Measurements from ENCODE around the gene TRPC4AP.

The TRPC4AP gene

DNA sequence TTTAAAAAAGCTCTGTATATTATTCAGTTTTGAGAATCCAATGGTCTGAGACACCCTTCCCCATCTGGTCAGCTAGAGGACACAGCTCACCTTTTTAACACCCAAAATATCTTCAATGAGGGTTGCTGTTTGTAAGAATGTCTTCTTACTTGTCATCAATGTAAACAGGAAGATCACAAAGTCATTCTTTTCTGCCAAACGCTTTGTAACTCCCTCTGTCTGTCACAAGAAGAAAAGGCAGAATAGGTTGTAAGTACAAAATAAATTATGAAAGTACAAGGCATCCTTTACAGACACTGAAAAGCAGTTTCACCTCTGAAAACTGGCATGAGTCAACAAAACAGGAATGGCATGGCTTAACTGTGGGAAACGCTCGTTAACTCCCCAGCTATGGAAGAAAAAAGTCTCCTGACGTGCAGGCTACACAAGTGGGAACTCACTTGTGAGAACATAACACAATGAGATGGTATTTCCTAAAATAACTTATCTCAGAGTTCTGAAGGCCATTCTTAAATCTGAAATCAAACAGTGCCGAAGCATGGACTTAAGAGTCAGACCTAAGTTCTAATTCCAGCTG, 42.7 kb downstream of the TRPC4AP start:
- Histone ChIP-seq H3K27me3 (replicated peaks in 2 of 5; ENCODE audit: control insufficient read depth in 4 of 5, insufficient read depth in 5 of 5, low read length in 4 of 5) (no peaks in the 10 kb centered on the region), H3K4me3 (ENCODE audit: control insufficient read depth in 1 of 7, extremely low read depth in 1 of 7, insufficient read depth in 4 of 7, low read depth in 2 of 7, low read length in 6 of 7) (no peak overlapping the region), H3K9me3 (ENCODE audit: control extremely low read depth in 1 of 5, control insufficient read depth in 4 of 5, insufficient read depth in 2 of 5, low read depth in 1 of 5, low read length in 4 of 5) (no peaks in the 10 kb centered on the region), H3K27ac (ENCODE audit: insufficient read depth in 1 of 2, low read depth in 1 of 2, low read length in 2 of 2, poor library complexity in 1 of 2, severe bottlenecking in 2 of 2) (no peak overlapping the region), H3K4me1 (ENCODE audit: control extremely low read depth in 1 of 4, control insufficient read depth in 4 of 4, insufficient read depth in 4 of 4, low read length in 3 of 4) (no peaks in the 10 kb centered on the region), H3K36me3 (ENCODE audit: control insufficient read depth in 4 of 4, insufficient read depth in 4 of 4, low read length in 3 of 4) (peaks cover 27 to 60% (median 45%) of the 10 kb centered on the region in 4 experiments)
- ChIA-PET POLR2A (interaction anchor here (0.7 kb wide), 1 partner anchor 174 kb away, joined by 3 read pairs; the partner anchor contains the start of gene ACSS2), CTCF (interaction anchor here (1.3 kb wide), 1 partner anchor 15 kb away, joined by 4 read pairs; no protein-coding TSS in a partner anchor)
- WGBS (ENCODE audit: insufficient coverage) = 100% methylated on average over 4 of the region's 5 CpGs
- no peak for DNase-seq

DNA sequence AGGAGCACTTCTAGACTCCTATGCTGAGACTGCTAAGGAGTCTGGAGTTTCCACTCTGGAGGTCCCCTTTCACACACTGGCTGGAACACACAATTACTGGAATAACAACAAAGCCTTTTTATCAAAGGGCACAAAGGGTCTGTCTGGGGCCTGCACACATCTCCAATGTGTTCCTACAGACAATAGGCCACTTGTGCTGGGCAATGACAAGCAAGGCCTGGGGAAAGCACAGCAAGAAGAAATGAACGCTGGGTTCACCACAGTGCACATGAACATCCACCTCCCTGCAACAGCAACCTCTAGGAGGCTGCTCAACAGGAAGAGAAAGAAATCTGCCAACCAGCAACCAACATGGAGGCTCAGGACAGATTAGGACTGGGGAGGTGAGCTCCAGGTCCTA, 43.9 kb downstream of the TRPC4AP start:
- Histone ChIP-seq H3K36me3 (ENCODE audit: control insufficient read depth in 4 of 4, insufficient read depth in 4 of 4, low read length in 3 of 4) (peaks cover 19 to 58% (median 43%) of the 10 kb centered on the region in 4 experiments), H3K27me3 (replicated peaks in 2 of 5; ENCODE audit: control insufficient read depth in 4 of 5, insufficient read depth in 5 of 5, low read length in 4 of 5) (no peaks in the 10 kb centered on the region), H3K4me3 (ENCODE audit: control insufficient read depth in 1 of 7, extremely low read depth in 1 of 7, insufficient read depth in 4 of 7, low read depth in 2 of 7, low read length in 6 of 7) (no peak overlapping the region), H3K4me1 (ENCODE audit: control extremely low read depth in 1 of 4, control insufficient read depth in 4 of 4, insufficient read depth in 4 of 4, low read length in 3 of 4) (no peaks in the 10 kb centered on the region), H3K9me3 (ENCODE audit: control extremely low read depth in 1 of 5, control insufficient read depth in 4 of 5, insufficient read depth in 2 of 5, low read depth in 1 of 5, low read length in 4 of 5) (no peaks in the 10 kb centered on the region), H3K27ac (ENCODE audit: insufficient read depth in 1 of 2, low read depth in 1 of 2, low read length in 2 of 2, poor library complexity in 1 of 2, severe bottlenecking in 2 of 2) (no peak overlapping the region)
- CTCF ChIA-PET = interaction anchor here (0.8 kb wide), 1 partner anchor 12 kb away, joined by 3 read pairs; no protein-coding TSS in a partner anchor
- POLR2A ChIA-PET = no interaction called here
- no peak for DNase-seq
- WGBS (ENCODE audit: insufficient coverage) = no CpG with 5 or more reads among the region's 1 CpG

DNA sequence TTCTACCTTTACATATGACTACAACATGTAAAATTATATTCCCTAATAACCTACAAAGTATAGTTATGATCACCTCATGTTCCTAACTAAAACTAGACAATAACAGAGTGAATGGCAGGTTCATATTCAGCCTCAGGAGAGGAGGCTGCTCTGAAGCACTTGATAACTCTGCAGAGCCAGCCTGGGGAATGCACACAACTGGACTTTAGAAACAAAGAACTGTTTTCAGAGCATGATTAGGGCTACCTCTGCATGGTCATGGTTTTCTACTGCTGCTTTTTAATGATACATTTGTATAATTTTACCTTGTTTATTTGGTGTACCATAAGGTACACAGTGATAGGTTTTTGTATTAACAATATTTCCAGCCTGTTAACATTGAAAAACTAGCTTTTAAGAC, 50.3 kb downstream of the TRPC4AP start:
- Histone ChIP-seq H3K27ac (ENCODE audit: insufficient read depth in 1 of 2, low read depth in 1 of 2, low read length in 2 of 2, poor library complexity in 1 of 2, severe bottlenecking in 2 of 2) (no peak overlapping the region), H3K27me3 (replicated peaks in 2 of 5; ENCODE audit: control insufficient read depth in 4 of 5, insufficient read depth in 5 of 5, low read length in 4 of 5) (no peaks in the 10 kb centered on the region), H3K36me3 (ENCODE audit: control insufficient read depth in 4 of 4, insufficient read depth in 4 of 4, low read length in 3 of 4) (peaks cover 15 to 73% (median 42%) of the 10 kb centered on the region in 4 experiments), H3K9me3 (ENCODE audit: control extremely low read depth in 1 of 5, control insufficient read depth in 4 of 5, insufficient read depth in 2 of 5, low read depth in 1 of 5, low read length in 4 of 5) (no peaks in the 10 kb centered on the region), H3K4me1 (ENCODE audit: control extremely low read depth in 1 of 4, control insufficient read depth in 4 of 4, insufficient read depth in 4 of 4, low read length in 3 of 4) (no peaks in the 10 kb centered on the region), H3K4me3 (ENCODE audit: control insufficient read depth in 1 of 7, extremely low read depth in 1 of 7, insufficient read depth in 4 of 7, low read depth in 2 of 7, low read length in 6 of 7) (no peak overlapping the region)
- CTCF ChIA-PET = interaction anchor here (1.5 kb wide), 1 partner anchor 15 kb away, joined by 3 read pairs; no protein-coding TSS in a partner anchor
- no peak for DNase-seq
- POLR2A ChIA-PET = no interaction called here

DNA sequence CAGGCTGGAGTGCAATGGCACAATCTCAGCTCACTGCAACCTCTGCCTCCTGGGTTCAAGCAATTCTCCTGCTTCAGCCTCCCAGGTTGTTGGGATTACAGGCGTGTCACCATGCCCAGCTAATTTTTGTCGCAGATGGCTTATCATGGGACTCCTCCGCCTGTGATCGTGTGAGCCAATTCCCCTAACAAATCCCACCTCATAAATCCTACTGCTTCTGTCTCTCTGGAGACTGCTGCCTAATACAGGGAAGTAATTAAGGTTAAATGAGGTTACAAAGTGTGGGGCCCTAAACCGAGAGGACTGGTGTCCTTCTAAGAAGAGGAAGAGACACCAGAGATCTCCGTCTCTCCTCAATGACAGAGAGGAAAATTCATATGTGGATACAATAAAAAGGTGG, 52.0 kb downstream of the TRPC4AP start:
- Histone ChIP-seq H3K4me1 (ENCODE audit: control extremely low read depth in 1 of 4, control insufficient read depth in 4 of 4, insufficient read depth in 4 of 4, low read length in 3 of 4) (no peaks in the 10 kb centered on the region), H3K27ac (ENCODE audit: insufficient read depth in 1 of 2, low read depth in 1 of 2, low read length in 2 of 2, poor library complexity in 1 of 2, severe bottlenecking in 2 of 2) (no peak overlapping the region), H3K4me3 (ENCODE audit: control insufficient read depth in 1 of 7, extremely low read depth in 1 of 7, insufficient read depth in 4 of 7, low read depth in 2 of 7, low read length in 6 of 7) (no peak overlapping the region), H3K36me3 (ENCODE audit: control insufficient read depth in 4 of 4, insufficient read depth in 4 of 4, low read length in 3 of 4) (peaks cover 15 to 67% (median 41%) of the 10 kb centered on the region in 4 experiments), H3K27me3 (replicated peaks in 2 of 5; ENCODE audit: control insufficient read depth in 4 of 5, insufficient read depth in 5 of 5, low read length in 4 of 5) (no peaks in the 10 kb centered on the region), H3K9me3 (ENCODE audit: control extremely low read depth in 1 of 5, control insufficient read depth in 4 of 5, insufficient read depth in 2 of 5, low read depth in 1 of 5, low read length in 4 of 5) (no peaks in the 10 kb centered on the region)
- POLR2A ChIA-PET = no interaction called here
- DNase-seq = no peak
- 94% methylated on average over 2 of the region's 6 CpGs for WGBS (ENCODE audit: insufficient coverage)
- CTCF ChIA-PET = interaction anchor here (1.3 kb wide), 1 partner anchor 19 kb away, joined by 5 read pairs; no protein-coding TSS in a partner anchor

DNA sequence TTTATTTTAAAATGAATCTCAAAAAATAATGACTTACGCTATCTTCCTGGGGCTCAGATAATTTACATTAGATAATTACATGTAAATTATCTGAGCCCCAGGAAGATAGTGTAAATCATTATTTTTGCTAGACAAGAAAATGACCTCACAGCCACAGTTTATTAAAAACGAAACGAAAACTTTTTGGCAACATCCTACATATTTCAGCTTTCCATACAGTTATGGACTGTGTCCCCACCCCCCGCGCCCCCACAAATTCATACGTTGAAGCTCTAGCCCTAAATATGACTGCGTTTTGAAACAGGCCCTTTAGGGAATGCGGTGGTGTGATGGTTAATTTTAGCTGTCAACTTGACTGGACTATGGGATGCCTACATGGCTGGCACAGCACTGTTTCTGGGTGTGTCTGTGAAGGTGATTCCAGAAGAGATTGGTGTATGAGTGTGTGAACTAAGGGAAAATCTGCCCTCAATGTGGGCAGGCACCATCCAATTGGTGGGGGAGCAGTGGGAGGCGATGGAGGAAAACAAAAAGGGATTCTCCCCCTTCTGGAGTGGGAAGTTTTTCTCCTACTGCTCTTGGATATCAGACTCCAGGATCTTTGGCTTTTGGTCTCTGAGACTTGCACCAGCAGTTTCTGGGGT, 52.6 kb downstream of the TRPC4AP start:
- POLR2A ChIA-PET = no interaction called here

DNA sequence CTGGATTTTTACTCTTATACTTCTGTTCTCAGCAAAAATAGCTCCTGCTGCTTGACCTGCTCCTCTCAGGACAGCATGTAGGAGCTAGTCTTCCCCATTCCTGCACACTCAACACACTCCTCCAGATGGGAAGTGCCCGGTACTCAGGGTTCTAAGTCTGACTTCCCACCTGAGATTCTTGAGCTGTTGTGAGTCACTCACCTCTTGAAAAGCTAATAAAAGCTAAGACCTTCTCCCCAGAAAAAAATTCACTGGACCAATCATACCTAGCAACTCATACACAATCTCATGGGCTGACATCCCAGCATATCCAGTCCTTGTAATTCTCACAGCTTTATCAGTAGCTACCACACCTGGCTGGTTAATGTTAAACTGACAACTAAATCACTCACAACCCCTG, 53.5 kb downstream of the TRPC4AP start:
- Histone ChIP-seq H3K9me3 (ENCODE audit: control extremely low read depth in 1 of 5, control insufficient read depth in 4 of 5, insufficient read depth in 2 of 5, low read depth in 1 of 5, low read length in 4 of 5) (no peaks in the 10 kb centered on the region), H3K4me1 (ENCODE audit: control extremely low read depth in 1 of 4, control insufficient read depth in 4 of 4, insufficient read depth in 4 of 4, low read length in 3 of 4) (no peaks in the 10 kb centered on the region), H3K27me3 (replicated peaks in 2 of 5; ENCODE audit: control insufficient read depth in 4 of 5, insufficient read depth in 5 of 5, low read length in 4 of 5) (no peaks in the 10 kb centered on the region), H3K4me3 (ENCODE audit: control insufficient read depth in 1 of 7, extremely low read depth in 1 of 7, insufficient read depth in 4 of 7, low read depth in 2 of 7, low read length in 6 of 7) (no peak overlapping the region), H3K27ac (ENCODE audit: insufficient read depth in 1 of 2, low read depth in 1 of 2, low read length in 2 of 2, poor library complexity in 1 of 2, severe bottlenecking in 2 of 2) (no peak overlapping the region), H3K36me3 (ENCODE audit: control insufficient read depth in 4 of 4, insufficient read depth in 4 of 4, low read length in 3 of 4) (peaks cover 22 to 72% (median 49%) of the 10 kb centered on the region in 4 experiments)
- POLR2A ChIA-PET = no interaction called here
- 100% methylated on average over 1 of the region's 1 CpG for WGBS (ENCODE audit: insufficient coverage)
- no peak for DNase-seq
- CTCF ChIA-PET = no interaction called here

More for the DNA sequence above, 52.6 kb downstream of the TRPC4AP start:
- WGBS (ENCODE audit: insufficient coverage) = 97% methylated on average over 6 of the region's 9 CpGs
- Histone ChIP-seq H3K27me3 (replicated peaks in 2 of 5; ENCODE audit: control insufficient read depth in 4 of 5, insufficient read depth in 5 of 5, low read length in 4 of 5) (no peaks in the 10 kb centered on the region), H3K27ac (ENCODE audit: insufficient read depth in 1 of 2, low read depth in 1 of 2, low read length in 2 of 2, poor library complexity in 1 of 2, severe bottlenecking in 2 of 2) (no peak overlapping the region), H3K9me3 (ENCODE audit: control extremely low read depth in 1 of 5, control insufficient read depth in 4 of 5, insufficient read depth in 2 of 5, low read depth in 1 of 5, low read length in 4 of 5) (no peaks in the 10 kb centered on the region), H3K4me1 (ENCODE audit: control extremely low read depth in 1 of 4, control insufficient read depth in 4 of 4, insufficient read depth in 4 of 4, low read length in 3 of 4) (no peaks in the 10 kb centered on the region), H3K36me3 (ENCODE audit: control insufficient read depth in 4 of 4, insufficient read depth in 4 of 4, low read length in 3 of 4) (peaks cover 17 to 69% (median 44%) of the 10 kb centered on the region in 4 experiments), H3K4me3 (ENCODE audit: control insufficient read depth in 1 of 7, extremely low read depth in 1 of 7, insufficient read depth in 4 of 7, low read depth in 2 of 7, low read length in 6 of 7) (no peak overlapping the region)
- CTCF ChIA-PET = no interaction called here
- no peak for DNase-seq

DNA sequence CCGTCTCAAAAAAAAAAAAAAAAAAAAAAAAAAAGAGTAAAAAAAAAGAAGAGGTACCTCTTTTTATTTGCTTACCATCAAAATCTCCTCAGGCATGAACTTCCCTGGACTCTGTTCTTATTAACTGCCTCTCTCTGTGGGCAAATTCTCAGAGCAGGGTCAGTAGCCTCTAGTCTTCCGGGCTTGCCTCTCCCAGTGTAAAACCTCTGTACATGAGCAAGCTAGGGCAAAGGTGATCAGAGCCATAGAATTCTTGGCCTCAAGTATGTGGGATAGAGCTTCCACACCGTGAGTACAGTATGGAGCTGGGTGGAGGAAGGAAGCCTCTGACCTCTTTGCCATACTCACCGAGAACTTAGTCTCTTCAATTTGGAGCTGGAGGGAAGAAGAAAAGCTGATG, 58.5 kb downstream of the TRPC4AP start:
- Histone ChIP-seq H3K4me1 (ENCODE audit: control extremely low read depth in 1 of 4, control insufficient read depth in 4 of 4, insufficient read depth in 4 of 4, low read length in 3 of 4) (no peaks in the 10 kb centered on the region), H3K9me3 (ENCODE audit: control extremely low read depth in 1 of 5, control insufficient read depth in 4 of 5, insufficient read depth in 2 of 5, low read depth in 1 of 5, low read length in 4 of 5) (no peaks in the 10 kb centered on the region), H3K4me3 (ENCODE audit: control insufficient read depth in 1 of 7, extremely low read depth in 1 of 7, insufficient read depth in 4 of 7, low read depth in 2 of 7, low read length in 6 of 7) (no peak overlapping the region), H3K27me3 (replicated peaks in 2 of 5; ENCODE audit: control insufficient read depth in 4 of 5, insufficient read depth in 5 of 5, low read length in 4 of 5) (no peaks in the 10 kb centered on the region), H3K36me3 (ENCODE audit: control insufficient read depth in 4 of 4, insufficient read depth in 4 of 4, low read length in 3 of 4) (peaks cover 18 to 68% (median 41%) of the 10 kb centered on the region in 4 experiments), H3K27ac (ENCODE audit: insufficient read depth in 1 of 2, low read depth in 1 of 2, low read length in 2 of 2, poor library complexity in 1 of 2, severe bottlenecking in 2 of 2) (no peak overlapping the region)
- ChIA-PET CTCF (interaction anchor here (1.6 kb wide), 1 partner anchor 22 kb away, joined by 4 read pairs; no protein-coding TSS in a partner anchor), POLR2A (no interaction called here)
- 100% methylated on average over 3 of the region's 4 CpGs for WGBS (ENCODE audit: insufficient coverage)
- no peak for DNase-seq

Data from common myeloid progenitor, CD34-positive (primary cell).